Retinal pigment epithelial cell (primary cell): ENCODE data around the gene EPO.
A peak's percentile ranks its signal among the peaks of the same experiment; 100 is the strongest.
"Not testable (repeated sequence)": the region's sequence is repeated elsewhere in the genome, so short reads cannot be mapped to it uniquely, and the experiment has no call there.

Experiments
- DNase-seq: peaks from one replicate; pipeline ENCODE4 v3.0.0-alpha.2; 2010; ENCODE audit warnings: low read depth
- H3K4me3 ChIP-seq: 2 replicates; pipeline ENCODE4 v1.5.1; 2011; ENCODE audit warnings: mild to moderate bottlenecking, low read length, control low read depth, moderate library complexity
- CTCF ChIP-seq: conservative IDR thresholded peaks from 2 replicates; pipeline ENCODE4 v1.5.1; 2011; ENCODE audit warnings: low read depth, low read length, control low read depth, inconsistent platforms

The EPO gene

GRCh38 chr7:100696123-100696521 is 24.1 kb upstream of the EPO start:
- H3K4me3 ChIP-seq, result no peak overlapping the region
- no peak for TF ChIP-seq CTCF
- no peak for DNase-seq

- TF ChIP-seq CTCF, result no peak
- H3K4me3 ChIP-seq, result no peak overlapping the region
- no peak for DNase-seq
These were observed 21.2 kb upstream of the EPO start for GRCh38 chr7:100699018-100699417.

- H3K4me3 ChIP-seq, DNase-seq: not testable (repeated sequence)
These were observed 19.2 kb upstream of the EPO start for GRCh38 chr7:100701089-100701488.

DNA sequence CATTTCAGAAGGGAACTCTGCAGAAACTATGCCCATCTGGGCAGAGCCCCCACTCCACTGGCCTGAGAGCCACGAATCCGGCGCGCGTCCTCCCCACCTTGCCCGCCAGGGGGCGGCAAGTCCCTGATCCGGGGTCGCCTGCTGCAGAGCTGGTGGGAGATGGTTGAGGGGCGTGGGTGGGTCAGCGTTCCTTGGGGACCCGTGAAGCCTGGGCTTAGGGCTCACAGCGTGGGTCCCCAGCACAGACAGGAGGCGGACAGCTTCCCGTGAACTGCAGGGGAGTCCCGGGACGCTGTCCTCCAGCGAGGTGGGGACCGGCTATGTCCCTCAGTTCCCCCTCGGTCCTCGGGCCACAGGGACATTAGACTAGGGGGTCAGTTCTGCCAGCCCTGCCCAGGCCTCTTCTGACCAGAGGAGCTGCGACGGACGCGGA is 14.9 kb upstream of the EPO start:
- no peak for DNase-seq
- peak overlapping the region; percentile 87 for H3K4me3 ChIP-seq
- TF ChIP-seq CTCF, result peak; percentile 91

DNA sequence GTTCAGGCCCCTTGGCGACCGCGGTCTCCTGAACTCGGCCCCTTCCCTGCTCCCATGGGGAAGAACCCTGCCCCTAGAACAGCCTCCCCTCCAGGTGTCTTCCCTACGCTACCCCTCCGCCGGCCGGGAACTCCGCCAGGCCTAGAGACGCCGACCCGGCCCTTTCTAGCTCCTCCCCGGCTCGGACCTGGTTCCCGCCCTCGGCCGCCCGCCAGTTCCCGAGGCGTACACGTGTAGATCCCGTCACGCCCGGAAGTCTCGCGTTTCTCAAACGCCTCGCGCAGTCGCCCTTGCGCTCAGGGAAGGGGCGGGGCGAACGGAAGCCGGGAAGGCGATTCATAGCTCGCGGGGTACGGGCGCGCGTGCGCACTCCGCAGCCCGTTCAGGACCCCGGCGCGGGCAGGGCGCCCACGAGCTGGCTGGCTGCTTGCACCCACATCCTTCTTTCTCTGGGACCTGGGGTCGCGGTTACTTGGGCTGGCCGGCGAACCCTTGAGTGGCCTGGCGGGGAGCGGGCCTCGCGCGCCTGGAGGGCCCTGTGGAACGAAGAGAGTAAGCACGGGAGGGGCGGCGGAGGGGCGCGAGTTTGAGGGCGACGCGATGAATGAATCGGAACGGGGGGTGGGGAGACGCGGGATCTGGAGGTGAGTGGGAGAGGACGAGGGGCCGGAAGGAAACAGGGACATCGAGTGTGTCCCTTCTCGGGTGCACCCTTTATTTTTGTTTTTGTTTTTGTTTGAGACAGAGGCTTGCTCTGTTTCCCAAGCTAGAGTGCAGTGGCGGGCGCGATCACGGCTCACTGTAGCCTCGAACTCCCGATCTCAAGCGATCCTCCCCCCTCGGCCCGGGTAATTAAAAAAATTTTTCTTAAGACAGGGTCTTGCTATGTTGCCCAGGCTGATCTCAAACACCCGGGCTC is 14.3 kb upstream of the EPO start, which contains the start of gene POP7:
Gene POP7 (plus strand): TSS at position 369 of the 919 bp plus-strand sequence. CDS start 710 bp downstream, outside the sequence.
- no peak for TF ChIP-seq CTCF
- H3K4me3 ChIP-seq, result peak within 1 kb of the TSS; percentile 87
- peak; percentile 90 for DNase-seq

DNA sequence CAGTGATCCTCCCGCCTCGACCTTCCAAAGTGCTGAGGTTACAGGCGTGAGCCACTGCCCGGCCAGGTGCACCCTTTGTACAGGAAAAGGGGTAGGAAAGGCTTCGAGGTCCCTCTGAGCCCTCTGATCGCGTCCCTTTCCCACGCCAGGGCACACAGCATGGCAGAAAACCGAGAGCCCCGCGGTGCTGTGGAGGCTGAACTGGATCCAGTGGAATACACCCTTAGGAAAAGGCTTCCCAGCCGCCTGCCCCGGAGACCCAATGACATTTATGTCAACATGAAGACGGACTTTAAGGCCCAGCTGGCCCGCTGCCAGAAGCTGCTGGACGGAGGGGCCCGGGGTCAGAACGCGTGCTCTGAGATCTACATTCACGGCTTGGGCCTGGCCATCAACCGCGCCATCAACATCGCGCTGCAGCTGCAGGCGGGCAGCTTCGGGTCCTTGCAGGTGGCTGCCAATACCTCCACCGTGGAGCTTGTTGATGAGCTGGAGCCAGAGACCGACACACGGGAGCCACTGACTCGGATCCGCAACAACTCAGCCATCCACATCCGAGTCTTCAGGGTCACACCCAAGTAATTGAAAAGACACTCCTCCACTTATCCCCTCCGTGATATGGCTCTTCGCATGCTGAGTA is 13.5 kb upstream of the EPO start:
- no peak for DNase-seq
- peak overlapping the region; percentile 87 for H3K4me3 ChIP-seq
- no peak for TF ChIP-seq CTCF

DNA sequence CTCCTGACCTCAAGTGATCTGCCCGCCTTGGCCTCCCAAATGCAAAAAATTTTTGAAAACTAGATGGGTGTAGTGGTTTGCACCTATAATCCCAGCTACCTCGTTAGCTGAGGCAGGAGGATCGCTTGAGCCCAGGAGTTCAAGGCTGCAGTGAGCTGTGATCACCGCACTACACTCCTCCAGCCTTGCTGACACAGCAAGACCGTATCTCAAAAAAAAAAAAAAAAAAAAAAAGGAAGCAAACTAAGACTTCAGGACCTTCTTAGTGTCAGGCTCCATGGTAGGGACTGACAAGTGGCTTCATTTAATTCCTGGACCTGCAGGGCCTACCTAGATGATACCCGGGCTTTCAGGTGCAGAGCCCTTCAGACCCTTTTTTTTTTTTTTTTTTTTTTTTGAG is 11.9 kb upstream of the EPO start:
- no peak for TF ChIP-seq CTCF
- no peak overlapping the region for H3K4me3 ChIP-seq
- DNase-seq, result no peak
